Breast epithelium (tissue), 3 donors: Measurements from ENCODE around the gene MTRR.

ENCODE experiments used
- POLR2A ChIP-seq: fragments of 450-650 bp; IDR thresholded peaks from one replicate; pipeline ENCODE4 v1.6.1; 2016; ENCODE audit warnings: antibody characterized with exemption, mild to moderate bottlenecking, moderate library complexity
- TF ChIP-seq, protein P1 (sequence below), 3 donors: fragments of 450-650 bp; IDR thresholded peaks; one replicate each; pipeline ENCODE4 v1.5.1; 2016 to 2017; ENCODE audit warnings: antibody characterized with exemption in 3 of 3, mild to moderate bottlenecking in 3 of 3, moderate library complexity in 3 of 3

DNA sequence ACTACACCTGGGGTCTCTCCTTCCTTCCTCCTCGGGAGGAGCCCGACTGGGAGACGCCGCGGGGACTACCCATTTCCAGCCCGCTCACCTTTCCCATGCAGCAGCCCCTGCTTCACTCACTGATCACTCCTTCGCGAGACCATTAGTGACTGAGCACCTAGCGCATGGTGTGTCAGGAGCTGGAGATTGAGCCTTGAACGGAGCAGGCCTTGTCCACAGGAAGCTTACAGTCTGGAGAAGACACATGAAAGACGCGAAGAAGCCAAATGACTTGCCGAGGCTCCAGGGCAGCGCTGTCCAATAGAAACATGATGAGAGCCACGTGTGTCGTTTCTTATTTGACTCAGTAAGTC, 17.7 kb upstream of the MTRR start:
- TF ChIP-seq, protein P1, sequence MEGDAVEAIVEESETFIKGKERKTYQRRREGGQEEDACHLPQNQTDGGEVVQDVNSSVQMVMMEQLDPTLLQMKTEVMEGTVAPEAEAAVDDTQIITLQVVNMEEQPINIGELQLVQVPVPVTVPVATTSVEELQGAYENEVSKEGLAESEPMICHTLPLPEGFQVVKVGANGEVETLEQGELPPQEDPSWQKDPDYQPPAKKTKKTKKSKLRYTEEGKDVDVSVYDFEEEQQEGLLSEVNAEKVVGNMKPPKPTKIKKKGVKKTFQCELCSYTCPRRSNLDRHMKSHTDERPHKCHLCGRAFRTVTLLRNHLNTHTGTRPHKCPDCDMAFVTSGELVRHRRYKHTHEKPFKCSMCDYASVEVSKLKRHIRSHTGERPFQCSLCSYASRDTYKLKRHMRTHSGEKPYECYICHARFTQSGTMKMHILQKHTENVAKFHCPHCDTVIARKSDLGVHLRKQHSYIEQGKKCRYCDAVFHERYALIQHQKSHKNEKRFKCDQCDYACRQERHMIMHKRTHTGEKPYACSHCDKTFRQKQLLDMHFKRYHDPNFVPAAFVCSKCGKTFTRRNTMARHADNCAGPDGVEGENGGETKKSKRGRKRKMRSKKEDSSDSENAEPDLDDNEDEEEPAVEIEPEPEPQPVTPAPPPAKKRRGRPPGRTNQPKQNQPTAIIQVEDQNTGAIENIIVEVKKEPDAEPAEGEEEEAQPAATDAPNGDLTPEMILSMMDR (IDR thresholded peaks at IDR 0.05) = no peak
- TF ChIP-seq POLR2A = no peak
